Omental fat pad (tissue), 4 donors: Measurements from ENCODE around the gene NRF1. TPM values are rescaled to one million over a fixed set of nuclear protein-coding genes. Genes with fewer than 3 reads are reported as not detected.

ENCODE experiments used
- ATAC-seq: fragments of 150-250 bp; one replicate; pipeline ENCODE4 v1.9.1; 2016; ENCODE audit warnings: mild to moderate bottlenecking, moderate library complexity; ENCODE audit not compliant: low FRiP score
- DNase-seq: peaks from one replicate; pipeline ENCODE4 v3.0.0-alpha.2; 2019; ENCODE audit warnings: low spot score
- CTCF ChIP-seq, 3 donors: fragments of 450-650 bp; IDR thresholded peaks; one replicate each; pipeline ENCODE4 v1.5.1; 2016 to 2017; ENCODE audit warnings: antibody characterized with exemption in 3 of 3, mild to moderate bottlenecking in 3 of 3, moderate library complexity in 2 of 3
- total RNA-seq, 4 donors: library from RNA; depleted of rRNA; stranded (reverse); fragments of >200 nt; gene quantifications; one replicate each; pipeline ENCODE4 v1.1.0, GENCODE V29; 2016

Gene NRF1
- total RNA-seq, 4 donors from 2014 or later = 11.7 to 32.3 (median 16.6) TPM

- no peak for DNase-seq
Measured at GRCh38 chr7:129771928-129772479, 160.5 kb downstream of the NRF1 start.

DNA sequence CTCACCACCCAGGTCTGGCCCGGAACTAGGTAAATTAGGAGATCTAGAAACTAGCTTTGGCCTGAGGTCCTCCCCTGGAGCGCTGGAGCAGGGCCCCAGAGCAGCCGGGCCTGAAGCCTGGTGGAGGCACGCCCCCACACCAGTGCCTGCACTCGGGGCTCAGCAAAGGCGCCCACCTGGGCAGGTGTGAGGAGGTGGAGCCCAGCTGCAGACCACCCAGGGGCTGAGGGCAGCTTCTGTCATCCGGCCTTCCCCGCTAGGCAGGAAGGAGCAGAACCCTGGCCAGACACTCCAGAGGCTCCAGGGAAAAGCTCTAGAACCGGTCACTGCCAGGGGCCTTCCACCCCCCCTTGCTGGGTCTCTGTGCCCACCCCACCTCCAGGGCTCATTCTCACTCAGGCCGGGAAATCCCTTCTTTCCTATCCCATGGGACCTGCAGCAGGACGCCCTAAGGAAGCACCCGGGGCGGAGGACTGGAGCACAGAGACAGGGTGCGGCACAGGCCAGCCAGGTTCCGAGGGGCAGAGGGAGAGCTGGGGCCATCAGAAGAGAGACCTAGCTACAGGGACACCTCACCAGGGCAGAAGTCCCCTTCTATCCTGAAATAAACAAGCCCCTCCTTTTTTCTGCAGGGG lies 161.2 kb downstream of the NRF1 start:
- no peak for DNase-seq
- TF ChIP-seq CTCF (IDR thresholded peaks at IDR 0.05) = no peak
- no peak for ATAC-seq

More at GRCh38 chr7:129771928-129772479, 160.5 kb downstream of the NRF1 start:
- no peak for TF ChIP-seq CTCF (IDR thresholded peaks at IDR 0.05)
- no peak for ATAC-seq

GRCh38 chr7:129773328-129773731 lies 161.8 kb downstream of the NRF1 start:
- no peak for TF ChIP-seq CTCF (IDR thresholded peaks at IDR 0.05)
- DNase-seq (no peak), ATAC-seq (no peak)

GRCh38 chr7:129773871-129774270 lies 162.4 kb downstream of the NRF1 start:
- TF ChIP-seq CTCF (IDR thresholded peaks at IDR 0.05) = no peak
- no peak for DNase-seq
- ATAC-seq = no peak

- ATAC-seq = no peak
- no peak for TF ChIP-seq CTCF (IDR thresholded peaks at IDR 0.05)
Measured at GRCh38 chr7:129774359-129774758, 162.8 kb downstream of the NRF1 start.

GRCh38 chr7:129774871-129775694 lies 163.6 kb downstream of the NRF1 start:
- ATAC-seq = no peak
- no peak for TF ChIP-seq CTCF (IDR thresholded peaks at IDR 0.05)
- no peak for DNase-seq

More at GRCh38 chr7:129774359-129774758, 162.8 kb downstream of the NRF1 start:
- no peak for DNase-seq
